GM21737 (cell line): Measurements from ENCODE around the gene ZFAND2A.
"Not testable (repeated sequence)": the region's sequence is repeated elsewhere in the genome, so short reads cannot be mapped to it uniquely, and the experiment has no call there.

Source experiments
- ATAC-seq: cut with Tn5 transposase; IDR thresholded peaks from one replicate; pipeline ENCODE4 v1.9.1; 2021; ENCODE audit warnings: mild to moderate bottlenecking, moderate library complexity; ENCODE audit not compliant: unreplicated experiment

ZFAND2A gene, protein sequence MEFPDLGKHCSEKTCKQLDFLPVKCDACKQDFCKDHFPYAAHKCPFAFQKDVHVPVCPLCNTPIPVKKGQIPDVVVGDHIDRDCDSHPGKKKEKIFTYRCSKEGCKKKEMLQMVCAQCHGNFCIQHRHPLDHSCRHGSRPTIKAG

DNA sequence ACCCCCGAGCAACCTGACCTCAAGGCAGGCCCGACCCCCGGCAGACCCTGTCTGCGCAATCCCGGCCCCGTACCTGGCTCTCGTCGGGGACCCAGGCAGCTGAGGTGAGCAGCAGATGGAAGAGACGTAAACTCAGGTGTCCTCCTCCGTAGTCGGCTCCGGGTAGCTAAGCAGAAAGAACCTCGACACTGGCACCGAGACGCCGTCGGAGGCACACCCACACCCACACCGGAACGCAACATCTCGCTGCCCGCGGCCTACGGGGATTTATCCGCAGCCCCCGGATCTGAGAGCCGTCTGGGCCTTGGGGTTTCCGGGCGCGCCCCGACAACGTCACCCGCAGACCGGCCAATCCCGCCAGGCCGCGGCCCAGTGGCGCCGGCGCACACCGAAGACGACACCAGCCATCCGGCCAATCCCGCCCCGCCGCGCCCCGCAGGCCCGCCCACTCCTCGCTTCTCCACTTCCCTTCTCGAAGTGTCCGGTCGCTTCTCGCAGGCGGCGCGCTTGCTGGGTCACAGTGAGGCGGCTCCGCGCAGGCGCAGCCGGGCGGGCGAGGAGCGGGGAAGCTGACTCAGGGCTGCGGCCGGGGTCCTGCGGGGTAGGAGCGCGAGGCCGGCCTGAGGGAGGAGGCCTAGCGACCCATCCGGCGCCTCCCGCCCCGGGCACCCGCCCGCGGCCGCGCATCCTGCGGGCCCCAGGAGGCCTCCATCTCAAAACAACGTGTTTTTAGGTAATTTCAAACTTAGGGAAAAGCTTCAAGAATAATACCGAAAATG is at the start of gene ZFAND2A:
TSS of gene ZFAND2A (minus strand) at position 306 of the 779 bp plus-strand sequence. CDS start 1,984 bp downstream, outside the sequence.
- peak; percentile 92 for ATAC-seq

GRCh38 chr7:1209097-1209496 is 49.1 kb upstream of the ZFAND2A start:
- no peak for ATAC-seq

GRCh38 chr7:1205742-1206141 is 45.7 kb upstream of the ZFAND2A start:
- ATAC-seq, result not testable (repeated sequence)

DNA sequence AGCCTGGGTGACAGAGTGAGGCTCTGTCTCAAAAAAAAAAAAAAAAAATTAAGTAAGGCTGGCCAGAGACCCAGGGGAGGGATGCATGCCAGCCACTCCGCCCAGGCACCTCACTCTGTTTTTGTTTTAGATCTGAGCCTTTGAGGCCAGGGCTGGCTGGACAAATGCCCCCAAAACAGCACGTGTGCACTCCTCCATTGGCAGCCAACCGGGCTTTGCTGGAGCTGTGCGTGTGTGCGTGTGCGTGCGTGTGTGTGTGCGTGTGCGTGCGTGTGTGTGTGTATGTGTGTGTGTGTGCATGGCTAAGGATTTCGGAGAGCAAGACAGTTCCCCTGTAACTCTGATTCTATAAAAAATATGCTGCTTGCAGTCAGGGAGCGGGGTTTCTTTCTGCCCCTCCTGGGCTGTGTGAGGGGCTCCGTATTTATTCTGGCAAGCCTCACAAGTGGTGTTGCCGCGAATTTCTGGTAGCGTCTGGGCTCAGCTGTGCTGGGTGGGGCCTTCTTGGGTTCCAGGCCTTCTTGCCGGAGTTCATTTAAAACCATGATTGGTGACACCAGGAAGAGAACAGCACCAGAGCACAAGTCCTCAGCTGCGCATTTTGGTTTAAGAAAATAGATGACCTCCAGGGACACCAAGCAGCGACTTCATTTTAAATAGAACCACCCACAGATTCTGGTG is 44.6 kb upstream of the ZFAND2A start:
- ATAC-seq, result no peak

DNA sequence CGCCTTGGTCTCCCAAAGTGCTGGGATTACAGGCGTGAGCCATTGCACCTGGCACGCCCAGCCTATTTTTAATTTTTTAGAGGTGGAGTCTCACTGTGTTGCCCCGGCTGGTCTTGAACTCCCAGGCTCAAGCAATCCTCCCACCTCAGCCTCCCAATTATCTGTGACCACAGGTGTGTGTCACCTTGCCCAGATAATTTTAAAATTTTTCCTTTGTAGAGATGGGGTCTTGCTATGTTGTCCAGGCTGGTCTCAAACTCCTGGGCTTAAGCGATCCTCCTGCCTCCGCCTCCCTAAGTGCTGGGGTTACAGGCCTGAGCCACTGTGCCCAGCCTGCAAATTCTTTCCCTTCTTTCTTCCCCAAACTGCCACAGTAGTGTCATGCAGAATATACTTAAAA is 42.9 kb upstream of the ZFAND2A start:
- not testable (repeated sequence) for ATAC-seq

- no peak for ATAC-seq
Measured at GRCh38 chr7:1201916-1202315, 41.9 kb upstream of the ZFAND2A start.

DNA sequence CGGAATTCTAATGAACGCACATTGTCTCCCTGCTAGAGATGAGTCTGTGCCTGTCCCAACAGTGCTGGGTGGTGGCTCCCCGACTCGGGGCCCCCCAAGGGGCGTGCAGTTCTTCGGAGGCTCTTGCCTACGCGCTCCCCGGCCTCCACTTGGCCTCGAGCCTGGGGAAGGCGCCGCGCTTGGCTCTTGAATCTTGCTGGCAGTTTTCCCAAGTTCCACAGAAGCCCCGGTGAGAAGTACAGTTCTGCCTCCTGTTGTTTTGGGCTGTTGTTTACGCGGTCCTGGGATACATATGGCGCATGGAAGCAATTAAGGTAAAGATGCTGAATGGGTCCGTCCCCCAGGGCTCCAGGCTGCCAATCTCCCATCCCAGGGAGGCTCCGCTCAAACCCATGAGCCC is 40.0 kb upstream of the ZFAND2A start:
- ATAC-seq, result no peak

DNA sequence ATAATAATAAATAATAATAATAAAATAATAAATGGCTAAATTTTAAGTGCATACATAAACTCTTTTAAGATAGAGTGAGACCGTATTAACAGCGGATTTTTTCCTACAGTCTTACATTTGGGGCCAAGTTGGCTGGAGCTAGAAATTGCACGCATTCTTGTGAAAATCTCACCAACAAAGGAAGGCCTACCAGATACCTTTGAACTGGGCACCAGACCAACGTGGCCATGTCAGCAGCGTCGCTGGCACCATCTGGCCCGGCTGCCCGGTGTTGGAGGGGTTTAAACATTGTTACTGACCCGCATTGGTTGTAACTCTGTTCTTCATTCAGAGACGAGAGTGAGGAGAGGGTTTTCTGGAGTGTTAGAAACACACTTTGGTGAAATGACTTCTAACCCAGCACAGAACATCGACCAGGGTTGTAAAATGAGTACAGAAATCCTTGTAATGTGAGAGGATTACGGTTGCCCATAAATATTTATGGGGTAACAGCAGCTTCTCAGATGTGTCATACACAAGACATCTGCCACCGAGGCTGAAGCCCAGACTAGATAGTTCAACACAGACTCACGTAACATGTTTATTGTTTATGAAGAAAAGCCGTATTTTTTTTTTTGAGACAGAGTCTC is 38.1 kb upstream of the ZFAND2A start:
- ATAC-seq, result no peak

DNA sequence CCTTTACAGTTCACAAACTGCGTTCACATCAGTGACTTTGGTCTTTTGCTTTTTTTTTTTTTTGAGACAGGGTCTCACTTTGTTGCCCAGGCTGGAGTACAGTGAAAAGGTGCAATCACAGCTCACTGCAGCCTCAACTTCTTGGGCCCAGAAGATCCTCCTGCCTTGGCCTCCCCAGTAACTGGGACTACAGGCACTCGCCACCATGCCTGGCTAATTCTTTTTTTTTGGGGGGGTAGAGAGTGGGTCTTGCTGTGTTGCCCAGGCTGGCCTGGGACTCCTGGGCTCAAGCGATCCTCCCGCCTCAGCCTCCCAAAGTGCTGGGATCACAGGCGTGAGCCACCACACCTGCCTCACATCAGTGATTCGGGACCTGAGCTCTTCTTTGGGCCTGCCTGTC is 37.0 kb upstream of the ZFAND2A start:
- no peak for ATAC-seq

DNA sequence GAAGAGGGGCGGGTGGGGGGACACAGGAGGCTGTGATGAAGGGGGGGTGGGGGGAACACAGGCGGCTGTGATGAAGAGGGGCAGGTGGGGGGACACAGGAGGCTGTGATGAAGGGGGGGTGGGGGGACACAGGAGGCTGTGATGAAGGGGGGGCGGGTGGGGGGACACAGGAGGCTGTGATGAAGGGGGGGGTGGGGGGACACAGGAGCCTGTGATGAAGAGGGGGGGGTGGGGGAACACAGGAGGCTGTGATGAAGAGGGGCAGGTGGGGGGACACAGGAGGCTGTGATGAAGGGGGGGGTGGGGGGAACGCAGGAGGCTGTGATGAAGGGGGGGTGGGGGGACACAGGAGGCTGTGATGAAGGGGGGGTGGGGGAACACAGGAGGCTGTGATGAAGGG is 36.4 kb upstream of the ZFAND2A start:
- ATAC-seq, result not testable (repeated sequence)

GRCh38 chr7:1193593-1194424 is 33.8 kb upstream of the ZFAND2A start:
- no peak for ATAC-seq

GRCh38 chr7:1192171-1192676 is 32.2 kb upstream of the ZFAND2A start:
- no peak for ATAC-seq

DNA sequence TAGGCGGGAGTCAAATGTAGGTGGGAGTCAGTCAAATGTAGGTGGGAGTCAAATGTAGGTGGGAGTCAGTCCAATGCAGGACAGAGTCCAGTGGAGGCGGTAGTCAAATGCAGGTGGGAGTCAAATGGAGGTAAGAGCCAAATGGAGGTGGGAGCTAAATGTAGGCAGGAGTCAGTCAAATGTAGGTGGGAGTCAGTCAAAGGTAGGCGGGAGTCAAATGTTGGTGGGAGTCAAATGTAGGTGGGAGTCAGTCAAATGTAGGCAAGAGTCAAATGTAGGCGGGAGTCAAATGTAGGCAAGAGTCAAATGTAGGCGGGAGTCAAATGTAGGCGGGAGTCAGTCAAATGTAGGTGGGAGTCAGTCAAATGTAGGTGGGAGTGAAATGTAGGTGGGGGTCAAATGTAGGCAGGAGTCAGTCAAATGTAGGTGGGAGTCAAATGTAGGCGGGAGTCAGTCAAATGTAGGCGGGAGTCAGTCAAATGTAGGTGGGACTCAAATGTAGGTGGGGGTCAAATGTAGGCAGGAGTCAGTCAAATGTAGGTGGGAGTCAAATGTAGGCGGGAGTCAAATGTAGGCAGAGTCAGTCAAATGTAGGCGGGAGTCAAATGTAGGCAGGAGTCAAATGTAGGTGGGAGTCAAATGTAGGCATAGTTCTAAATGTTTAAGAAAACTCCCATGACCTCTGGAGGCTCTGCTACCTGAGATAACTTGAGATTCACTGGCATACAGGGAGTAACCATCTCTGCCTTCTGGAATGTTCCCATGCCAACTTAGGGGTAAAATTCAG is 30.2 kb upstream of the ZFAND2A start:
- ATAC-seq, result no peak

- no peak for ATAC-seq
Measured at GRCh38 chr7:1188720-1189294, 28.8 kb upstream of the ZFAND2A start.

GRCh38 chr7:1187127-1187526 is 27.1 kb upstream of the ZFAND2A start:
- no peak for ATAC-seq

- no peak for ATAC-seq
Measured at GRCh38 chr7:1181640-1182039, 21.6 kb upstream of the ZFAND2A start.

- ATAC-seq, result no peak
Measured at GRCh38 chr7:1181031-1181430, 21.0 kb upstream of the ZFAND2A start.

DNA sequence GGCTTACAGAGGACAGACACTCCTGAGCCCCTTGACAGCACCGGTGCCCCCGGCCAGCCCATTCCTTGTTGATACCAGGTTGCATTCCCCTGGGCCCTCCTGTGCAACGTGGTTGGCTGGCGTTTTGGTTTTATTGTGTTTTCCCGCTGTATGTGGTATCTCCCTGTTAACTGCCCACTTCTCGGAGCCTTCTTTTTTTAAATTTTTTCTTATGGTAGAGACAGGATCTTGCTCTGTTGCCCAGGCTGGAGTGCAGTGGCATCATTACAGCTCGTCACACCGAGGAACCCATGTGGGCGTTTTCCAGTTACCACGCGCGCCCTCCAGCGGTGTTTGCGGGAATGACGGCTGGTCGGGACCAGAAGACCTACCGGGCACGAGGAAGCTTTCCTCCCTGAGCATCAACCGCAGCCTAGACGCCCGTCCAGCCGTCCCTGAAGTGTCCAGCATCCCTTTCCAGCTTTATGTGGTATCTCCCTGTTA is 16.9 kb upstream of the ZFAND2A start:
- ATAC-seq, result no peak
